ENCODE measurements around the gene BCR. TPM values are rescaled to one million over a fixed set of nuclear protein-coding genes. Genes with fewer than 3 reads are reported as not detected.
A peak's percentile ranks its signal among the peaks of the same experiment; 100 is the strongest.

The BCR gene
- total RNA-seq, 4 donors from 2014 or later = 36.9 to 514 (median 91.0) TPM

DNA sequence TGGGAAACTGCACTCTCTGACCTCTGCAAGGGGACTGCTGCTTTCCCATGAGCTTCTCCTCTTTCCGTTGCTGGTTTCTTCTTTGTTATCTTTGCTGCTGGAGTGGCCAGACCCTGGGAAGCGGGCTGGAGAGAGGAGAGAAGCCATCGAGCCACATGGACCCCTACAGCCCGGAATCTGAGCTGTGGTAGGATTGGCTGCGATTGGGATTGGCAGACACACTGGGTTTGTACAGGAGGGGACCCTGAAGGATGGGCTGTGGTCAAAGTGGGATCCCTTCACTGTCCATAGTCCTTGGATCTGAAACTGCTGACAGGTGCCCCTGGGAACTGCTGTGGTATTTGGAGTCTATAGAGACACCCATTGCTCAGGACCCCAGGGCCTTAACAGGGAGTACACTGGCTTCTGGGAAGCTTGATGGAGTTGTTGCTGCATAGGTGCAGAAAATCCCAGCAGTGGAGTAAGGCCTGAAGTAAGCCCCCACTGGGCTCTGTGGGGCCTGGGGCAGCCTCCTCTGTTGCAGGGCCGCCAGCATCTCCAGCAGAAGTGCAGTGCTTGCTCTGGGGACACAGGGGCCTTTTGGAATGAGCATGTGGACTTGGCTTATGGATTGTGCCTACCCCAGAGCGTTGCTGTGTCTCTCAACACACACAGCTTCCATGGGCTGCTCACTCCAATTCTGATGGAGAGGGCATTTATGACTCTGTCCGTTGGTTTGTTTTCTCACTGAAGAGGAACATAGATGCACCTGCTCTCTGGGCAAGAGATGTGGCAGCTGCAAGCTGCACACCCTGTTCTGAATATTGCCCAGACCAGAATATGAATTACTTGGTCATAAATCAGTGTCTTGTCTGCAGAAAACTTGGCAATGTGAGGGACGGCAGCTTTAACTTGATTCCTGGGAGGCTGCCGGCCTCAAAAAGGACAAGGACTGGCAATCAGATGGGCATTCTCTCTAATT is 32.0 kb downstream of the BCR start:
- Histone ChIP-seq H3K4me3 (no peak overlapping the region), H3K9me3 (no peaks in the 10 kb centered on the region), H3K36me3 (no peaks in the 10 kb centered on the region), H3K27me3 (no peaks in the 10 kb centered on the region), H3K4me1 (peaks cover 6 to 37% (median 14%) of the 10 kb centered on the region in 4 donors), H3K27ac (no peak overlapping the region)
- 76% methylated on average over 10 of the region's 10 CpGs; no CpG with 5 or more reads in 1 of the 2 donors for WGBS, 2 donors (ENCODE audit: low coverage in 1 of 2)
- intact Hi-C loops (cut with DNase I; ENCODE audit: low total_unique reads) (no loop called here), in situ Hi-C loops (cut with MboI; ENCODE audit: low pct_ligation_motif_present in 1 of 4, low pct_unique_long_range_greater_than_20kb in 1 of 4, low sequenced_read_pairs in 3 of 4) (no loop called here)
- TF ChIP-seq, protein P1, sequence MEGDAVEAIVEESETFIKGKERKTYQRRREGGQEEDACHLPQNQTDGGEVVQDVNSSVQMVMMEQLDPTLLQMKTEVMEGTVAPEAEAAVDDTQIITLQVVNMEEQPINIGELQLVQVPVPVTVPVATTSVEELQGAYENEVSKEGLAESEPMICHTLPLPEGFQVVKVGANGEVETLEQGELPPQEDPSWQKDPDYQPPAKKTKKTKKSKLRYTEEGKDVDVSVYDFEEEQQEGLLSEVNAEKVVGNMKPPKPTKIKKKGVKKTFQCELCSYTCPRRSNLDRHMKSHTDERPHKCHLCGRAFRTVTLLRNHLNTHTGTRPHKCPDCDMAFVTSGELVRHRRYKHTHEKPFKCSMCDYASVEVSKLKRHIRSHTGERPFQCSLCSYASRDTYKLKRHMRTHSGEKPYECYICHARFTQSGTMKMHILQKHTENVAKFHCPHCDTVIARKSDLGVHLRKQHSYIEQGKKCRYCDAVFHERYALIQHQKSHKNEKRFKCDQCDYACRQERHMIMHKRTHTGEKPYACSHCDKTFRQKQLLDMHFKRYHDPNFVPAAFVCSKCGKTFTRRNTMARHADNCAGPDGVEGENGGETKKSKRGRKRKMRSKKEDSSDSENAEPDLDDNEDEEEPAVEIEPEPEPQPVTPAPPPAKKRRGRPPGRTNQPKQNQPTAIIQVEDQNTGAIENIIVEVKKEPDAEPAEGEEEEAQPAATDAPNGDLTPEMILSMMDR (IDR thresholded peaks at IDR 0.05) = no peak
- TF ChIP-seq POLR2AphosphoS5 (IDR thresholded peaks at IDR 0.05) = peak in 1 of 3 donors; percentile 44
- DNase-seq = no peak

DNA sequence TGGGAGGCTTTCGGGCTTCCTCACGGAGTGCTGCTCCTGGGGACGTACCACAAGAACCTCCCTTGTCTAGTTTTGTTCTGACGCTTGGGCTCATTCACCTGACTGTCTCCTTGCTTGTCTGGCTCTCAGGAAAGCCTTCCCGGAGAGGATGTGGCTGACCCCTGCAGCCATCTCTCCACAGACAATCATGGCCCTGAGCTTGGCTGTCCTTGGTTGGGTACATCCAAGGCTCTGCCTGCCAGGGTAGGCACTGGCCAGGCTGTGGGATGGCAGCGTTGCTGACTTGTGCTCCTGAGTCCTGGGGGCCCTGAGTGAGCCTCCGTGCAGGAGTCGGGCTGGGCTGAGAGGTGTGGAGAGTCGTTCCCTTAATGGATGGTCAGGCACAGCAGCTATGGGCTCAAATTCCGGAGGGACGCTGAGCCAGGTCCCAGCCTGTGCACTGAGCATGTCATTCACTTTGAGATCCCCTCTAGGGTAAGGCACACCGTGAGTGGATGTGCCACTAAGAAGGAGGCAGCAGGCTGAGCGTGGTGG is 32.8 kb downstream of the BCR start:
- Histone ChIP-seq H3K27ac (no peak overlapping the region), H3K4me1 (peaks cover 7 to 44% (median 18%) of the 10 kb centered on the region in 4 donors), H3K36me3 (no peaks in the 10 kb centered on the region), H3K27me3 (no peaks in the 10 kb centered on the region), H3K9me3 (no peaks in the 10 kb centered on the region), H3K4me3 (no peak overlapping the region)
- WGBS, 2 donors (ENCODE audit: low coverage in 1 of 2) = 70 to 100% methylated on average over 2 to 13 of the region's 13 CpGs
- in situ Hi-C loops (cut with MboI; ENCODE audit: low pct_ligation_motif_present in 1 of 4, low pct_unique_long_range_greater_than_20kb in 1 of 4, low sequenced_read_pairs in 3 of 4) (no loop called here), intact Hi-C loops (cut with DNase I; ENCODE audit: low total_unique reads) (no loop called here)
- no peak for DNase-seq
- TF ChIP-seq POLR2A (IDR thresholded peaks at IDR 0.05) (no peak), EP300 (IDR thresholded peaks at IDR 0.05; ENCODE audit: low read depth) (no peak), POLR2AphosphoS5 (IDR thresholded peaks at IDR 0.05) (no peak)
- TF ChIP-seq, protein P1 (IDR thresholded peaks at IDR 0.05) = no peak

DNA sequence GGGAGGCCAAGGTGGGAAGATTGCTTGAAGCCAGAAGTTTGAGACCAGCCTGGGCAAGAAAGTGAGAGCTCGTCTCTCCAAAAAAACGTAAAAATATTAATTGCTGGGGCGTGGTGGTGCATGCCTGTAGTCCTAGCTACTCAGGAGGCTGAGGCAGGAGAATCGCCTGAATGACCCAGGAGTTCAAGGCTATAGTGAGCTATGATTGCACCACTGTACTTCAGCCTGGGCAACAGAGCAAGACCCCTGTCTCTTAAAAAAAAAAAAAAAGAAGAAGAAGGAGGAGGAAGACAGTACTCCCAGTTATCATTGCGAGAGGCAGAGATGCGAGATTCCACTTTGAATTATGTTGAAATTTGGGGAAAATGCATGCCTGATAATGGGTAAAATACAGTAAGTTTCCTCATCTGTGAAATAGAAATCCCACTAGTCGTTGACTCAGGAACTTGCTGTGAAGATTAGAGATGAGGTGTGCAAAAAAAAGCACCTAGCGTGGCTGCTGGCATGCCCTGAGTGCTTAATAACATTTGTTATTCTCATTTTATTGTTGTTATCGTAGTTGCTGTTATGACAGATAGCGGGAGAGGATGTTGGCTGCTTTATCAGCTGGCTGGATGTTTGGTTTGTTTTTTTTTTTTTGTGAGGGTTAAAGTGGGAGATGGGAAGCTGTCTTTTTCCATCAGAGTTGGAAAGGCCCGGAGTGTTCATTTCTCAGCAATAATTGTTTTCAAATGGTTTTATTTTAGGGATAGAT is 33.4 kb downstream of the BCR start:
- Histone ChIP-seq H3K4me1 (peaks cover 14 to 51% (median 25%) of the 10 kb centered on the region in 4 donors), H3K36me3 (no peaks in the 10 kb centered on the region), H3K9me3 (no peaks in the 10 kb centered on the region), H3K27me3 (no peaks in the 10 kb centered on the region), H3K4me3 (no peak overlapping the region), H3K27ac (no peak overlapping the region)
- intact Hi-C loops (cut with DNase I; ENCODE audit: low total_unique reads) (no loop called here), in situ Hi-C loops (cut with MboI; ENCODE audit: low pct_ligation_motif_present in 1 of 4, low pct_unique_long_range_greater_than_20kb in 1 of 4, low sequenced_read_pairs in 3 of 4) (no loop called here)
- TF ChIP-seq POLR2AphosphoS5 (IDR thresholded peaks at IDR 0.05) = no peak
- 59 to 75% methylated on average over 7 to 11 of the region's 11 CpGs for WGBS, 2 donors (ENCODE audit: low coverage in 1 of 2)
- no peak for DNase-seq

DNA sequence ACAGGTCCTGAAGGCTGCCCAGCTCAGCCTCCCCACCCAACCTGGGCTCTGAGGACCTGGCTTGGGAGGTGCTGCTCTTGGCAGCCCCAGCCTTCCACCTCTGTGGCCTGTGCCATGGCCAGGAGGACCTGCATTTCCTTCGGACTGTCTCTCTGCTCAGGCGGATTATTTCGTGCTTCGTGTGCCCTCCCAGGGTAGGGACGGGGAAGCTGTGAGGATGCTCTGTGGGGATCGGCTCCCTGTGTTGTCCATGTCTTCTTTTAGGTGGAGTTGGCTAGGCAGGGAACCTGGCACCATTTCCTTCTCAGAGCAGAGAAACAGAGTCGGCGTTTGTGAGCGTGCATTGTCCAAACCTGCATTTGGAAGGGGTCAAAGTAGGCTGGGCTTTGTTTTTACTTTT is 34.1 kb downstream of the BCR start:
- Histone ChIP-seq H3K9me3 (no peaks in the 10 kb centered on the region), H3K4me3 (no peak overlapping the region), H3K27me3 (no peaks in the 10 kb centered on the region), H3K4me1 (peaks cover 20 to 57% (median 30%) of the 10 kb centered on the region in 4 donors), H3K27ac (no peak overlapping the region), H3K36me3 (no peaks in the 10 kb centered on the region)
- intact Hi-C loops (cut with DNase I; ENCODE audit: low total_unique reads) (no loop called here), in situ Hi-C loops (cut with MboI; ENCODE audit: low pct_ligation_motif_present in 1 of 4, low pct_unique_long_range_greater_than_20kb in 1 of 4, low sequenced_read_pairs in 3 of 4) (no loop called here)
- no peak for DNase-seq
- TF ChIP-seq, protein P1 (IDR thresholded peaks at IDR 0.05) = no peak
- TF ChIP-seq POLR2A (IDR thresholded peaks at IDR 0.05) = no peak
- TF ChIP-seq EP300 (IDR thresholded peaks at IDR 0.05; ENCODE audit: low read depth) = no peak
- no peak for TF ChIP-seq POLR2AphosphoS5 (IDR thresholded peaks at IDR 0.05)
- 80 to 99% methylated on average over 1 to 9 of the region's 9 CpGs for WGBS, 2 donors (ENCODE audit: low coverage in 1 of 2)

Data from transverse colon (tissue), 4 donors.